K562 (cell line): ENCODE results near the gene PLA2G12B. TPM values are rescaled to one million over a fixed set of nuclear protein-coding genes. Genes with fewer than 3 reads are reported as not detected.
A peak's percentile ranks its signal among the peaks of the same experiment; 100 is the strongest.

ENCODE experiments used
- BRCA1 ChIP-seq, 2 experiments: fragments of 450-650 bp in 1 of 2; sonication (generic) in 1 of 2; formaldehyde crosslinking in 1 of 2; IDR thresholded peaks; 2 replicates each; pipeline versions ENCODE4 v1.5.0 to v1.6.1; 2017 to 2020; ENCODE audit warnings: mild to moderate bottlenecking in 1 of 2, missing genetic modification reagents in 1 of 2
- CCNT2 ChIP-seq: IDR thresholded peaks from 2 replicates; pipeline ENCODE4 v1.6.1; 2011; ENCODE audit warnings: borderline replicate concordance, low read depth, mild to moderate bottlenecking, moderate library complexity, mixed read lengths, low read length; ENCODE audit not compliant: insufficient read length; ENCODE audit errors: extremely low read depth
- HLTF ChIP-seq: fragments of 450-650 bp; IDR thresholded peaks from 2 replicates; pipeline ENCODE4 v1.6.1; 2016
- KLF16 ChIP-seq: IDR thresholded peaks from 2 replicates; pipeline ENCODE4 v1.6.1; 2016; ENCODE audit warnings: antibody characterized with exemption
- MAFF ChIP-seq: IDR thresholded peaks from 2 replicates; pipeline ENCODE4 v1.6.1; 2012; ENCODE audit warnings: low read length, improper control_type of control experiment
- MECOM ChIP-seq: fragments of 250-450 bp; sonication (Bioruptor Pico); IDR thresholded peaks from 2 replicates; pipeline ENCODE4 v1.8.0; 2022; ENCODE audit warnings: inconsistent platforms
- RBM34 ChIP-seq: fragments of 200-400 bp; formaldehyde crosslinking; IDR thresholded peaks from 2 replicates; pipeline ENCODE4 v1.6.1; 2018; ENCODE audit warnings: low read length, borderline replicate concordance; ENCODE audit not compliant: insufficient read depth
- ZBTB12 ChIP-seq: fragments of 250-450 bp; sonication (Bioruptor Pico); IDR thresholded peaks from 2 replicates; pipeline ENCODE4 v1.4.0; 2020
- ZNF121 ChIP-seq: sonication (generic); formaldehyde crosslinking; conservative IDR thresholded peaks from 2 replicates; pipeline ENCODE4 v1.8.0; 2022; ENCODE audit warnings: missing genetic modification reagents
- ZNF197 ChIP-seq: fragments of 200-800 bp; sonication (Bioruptor generic); IDR thresholded peaks from 2 replicates; pipeline ENCODE4 v1.6.1; 2016; ENCODE audit warnings: low read depth, missing genetic modification characterization, missing compliant biosample characterization
- ZNF318 ChIP-seq, 2 experiments: fragments of 450-650 bp; IDR thresholded peaks; 2 replicates each; pipeline ENCODE4 v1.6.1; 2016; ENCODE audit warnings: mild to moderate bottlenecking in 2 of 2, borderline replicate concordance in 1 of 2, low read depth in 1 of 2, moderate library complexity in 1 of 2
- ZNF384 ChIP-seq: IDR thresholded peaks from 2 replicates; pipeline ENCODE4 v1.6.1; 2012; ENCODE audit warnings: low read depth, low read length, improper control_type of control experiment
- ZNF655 ChIP-seq: fragments of 250-450 bp; sonication (Bioruptor Pico); IDR thresholded peaks from 2 replicates; pipeline ENCODE4 v1.5.0; 2021
- ZNF764 ChIP-seq: fragments of 250-450 bp; sonication (Bioruptor Pico); IDR thresholded peaks from 2 replicates; pipeline ENCODE4 v1.4.0; 2020; ENCODE audit warnings: low read depth, mild to moderate bottlenecking, moderate library complexity
- ZZZ3 ChIP-seq: fragments of 450-650 bp; IDR thresholded peaks from 2 replicates; pipeline ENCODE4 v1.6.1; 2016; ENCODE audit warnings: antibody characterized with exemption, mild to moderate bottlenecking, moderate library complexity
- polyA plus RNA-seq, 8 experiments: library from polyadenylated mRNA; depleted of rRNA in 4 of 8; stranded (reverse) in 5 of 8; unstranded in 3 of 8; fragments of >200 nt; fragmentation: Nextera tagmentation in 2 of 8; fragmentation: Illumina TruSeq in 1 of 8; extraction: Ambion mirVana in 2 of 8; extraction: Trizol in 1 of 8; gene quantifications; 2 replicates each; pipeline versions ENCODE4 v1.2.1 to v1.2.3, GENCODE V29; 2011 to 2014; ENCODE audit warnings: inconsistent platforms in 1 of 8, missing spikeins in 1 of 8
- total RNA-seq, 7 experiments: library from RNA; depleted of rRNA in 6 of 7; stranded (reverse); fragments of >200 nt in 6 of 7; fragmentation: Illumina TruSeq in 2 of 7; extraction: Trizol in 2 of 7; gene quantifications; 2 replicates each; pipeline versions ENCODE4 v1.2.1 to v1.2.3, GENCODE V29; 2011 to 2021; ENCODE audit warnings: low replicate concordance in 1 of 7
- TF ChIP-seq, protein P1 (sequence below): fragments of 450-650 bp; conservative IDR thresholded peaks from 2 replicates; pipeline ENCODE4 v1.6.1; 2016; ENCODE audit warnings: missing genetic modification characterization, low read depth, mild to moderate bottlenecking, control low read depth, missing compliant biosample characterization

Gene PLA2G12B
- total and polyA plus RNA-seq, 9 of the 15 experiments (the other 6 are each of a cell fraction or from before 2014, with no cell fraction given) = not detected

GRCh38 chr10:72888151-72888638, 66.4 kb downstream of the PLA2G12B start (continued):
- no peak for TF ChIP-seq ZNF318 (IDR thresholded peaks at IDR 0.05; ENCODE audit: borderline replicate concordance in 1 of 2, low read depth in 1 of 2)
- peak; percentile 24 for TF ChIP-seq KLF16
- TF ChIP-seq CCNT2 = no peak
- no peak for TF ChIP-seq ZNF197 (CRISPR knock-in tag)
- TF ChIP-seq MAFF = no peak
- TF ChIP-seq ZBTB12 (CRISPR knock-in tag) = 0 out of 2 replicates have a peak, but pooled peaks have one; percentile 22
- TF ChIP-seq HLTF = no peak
- no peak for TF ChIP-seq ZNF384
- TF ChIP-seq, protein P1, sequence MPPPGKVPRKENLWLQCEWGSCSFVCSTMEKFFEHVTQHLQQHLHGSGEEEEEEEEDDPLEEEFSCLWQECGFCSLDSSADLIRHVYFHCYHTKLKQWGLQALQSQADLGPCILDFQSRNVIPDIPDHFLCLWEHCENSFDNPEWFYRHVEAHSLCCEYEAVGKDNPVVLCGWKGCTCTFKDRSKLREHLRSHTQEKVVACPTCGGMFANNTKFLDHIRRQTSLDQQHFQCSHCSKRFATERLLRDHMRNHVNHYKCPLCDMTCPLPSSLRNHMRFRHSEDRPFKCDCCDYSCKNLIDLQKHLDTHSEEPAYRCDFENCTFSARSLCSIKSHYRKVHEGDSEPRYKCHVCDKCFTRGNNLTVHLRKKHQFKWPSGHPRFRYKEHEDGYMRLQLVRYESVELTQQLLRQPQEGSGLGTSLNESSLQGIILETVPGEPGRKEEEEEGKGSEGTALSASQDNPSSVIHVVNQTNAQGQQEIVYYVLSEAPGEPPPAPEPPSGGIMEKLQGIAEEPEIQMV = peak; percentile 45; the same call in 1 of the 2 replicates
- TF ChIP-seq ZZZ3 = no peak
- TF ChIP-seq ZNF655 (CRISPR knock-in tag) = no peak
- no peak for TF ChIP-seq RBM34
- TF ChIP-seq BRCA1 (IDR thresholded peaks at IDR 0.05) = no peak
- no peak for TF ChIP-seq BRCA1 (CRISPR knock-in tag; IDR thresholded peaks at IDR 0.05)
- no peak for TF ChIP-seq ZNF764 (CRISPR knock-in tag)
- TF ChIP-seq ZNF121 (CRISPR knock-in tag) = no peak
- TF ChIP-seq MECOM = peak; percentile 89
